ENCODE data around the gene PDE3A.

- TF ChIP-seq CTCF (conservative IDR thresholded peaks at IDR 0.05; ENCODE audit: low read length) (no peak), EZH2phosphoT487 (IDR thresholded peaks at IDR 0.05; ENCODE audit: borderline replicate concordance) (no peak)
Observed at GRCh38 chr12:20420557-20420956, 52.2 kb downstream of the PDE3A start.

All from Loucy (cell line).